ENCODE data around the gene ZNF638.

DNA sequence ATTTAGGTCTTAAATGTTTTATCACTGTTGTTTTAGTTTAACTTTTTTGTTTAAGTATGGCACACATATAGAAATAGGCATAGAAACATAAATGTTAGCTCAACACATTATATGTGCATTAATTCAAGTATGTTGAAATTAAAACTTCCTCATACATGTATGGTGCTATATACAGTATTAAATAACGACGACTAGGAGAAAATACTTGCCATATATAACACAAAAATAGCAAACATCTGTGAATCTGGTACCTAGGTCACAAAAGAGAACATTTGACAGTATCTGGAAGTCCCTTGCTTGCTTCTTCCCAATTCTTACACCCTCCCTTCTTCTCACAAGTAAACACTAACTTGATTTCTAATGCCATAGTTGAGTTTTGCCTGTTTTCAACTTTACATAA is 38.4 kb downstream of the ZNF638 start:
- TF ChIP-seq, protein P1, sequence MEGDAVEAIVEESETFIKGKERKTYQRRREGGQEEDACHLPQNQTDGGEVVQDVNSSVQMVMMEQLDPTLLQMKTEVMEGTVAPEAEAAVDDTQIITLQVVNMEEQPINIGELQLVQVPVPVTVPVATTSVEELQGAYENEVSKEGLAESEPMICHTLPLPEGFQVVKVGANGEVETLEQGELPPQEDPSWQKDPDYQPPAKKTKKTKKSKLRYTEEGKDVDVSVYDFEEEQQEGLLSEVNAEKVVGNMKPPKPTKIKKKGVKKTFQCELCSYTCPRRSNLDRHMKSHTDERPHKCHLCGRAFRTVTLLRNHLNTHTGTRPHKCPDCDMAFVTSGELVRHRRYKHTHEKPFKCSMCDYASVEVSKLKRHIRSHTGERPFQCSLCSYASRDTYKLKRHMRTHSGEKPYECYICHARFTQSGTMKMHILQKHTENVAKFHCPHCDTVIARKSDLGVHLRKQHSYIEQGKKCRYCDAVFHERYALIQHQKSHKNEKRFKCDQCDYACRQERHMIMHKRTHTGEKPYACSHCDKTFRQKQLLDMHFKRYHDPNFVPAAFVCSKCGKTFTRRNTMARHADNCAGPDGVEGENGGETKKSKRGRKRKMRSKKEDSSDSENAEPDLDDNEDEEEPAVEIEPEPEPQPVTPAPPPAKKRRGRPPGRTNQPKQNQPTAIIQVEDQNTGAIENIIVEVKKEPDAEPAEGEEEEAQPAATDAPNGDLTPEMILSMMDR (IDR thresholded peaks at IDR 0.05; ENCODE audit: insufficient read depth, low read depth, low read length) = no peak
- no peak for TF ChIP-seq EZH2 (IDR thresholded peaks at IDR 0.05; ENCODE audit: insufficient read depth, low read length)
